Measurements from ENCODE around the gene RBX1.

Gene RBX1

GRCh38 chr22:40966726-40967085 lies 15.5 kb downstream of the RBX1 start:
- no peak for DNase-seq (ENCODE audit: low read depth)
- no peak overlapping the region for H3K4me3 ChIP-seq (ENCODE audit: control insufficient read depth, low read depth, low read length)
- no peak for TF ChIP-seq CTCF (conservative IDR thresholded peaks at IDR 0.05; ENCODE audit: control insufficient read depth, insufficient read depth, low read depth, low read length)

- no peak for TF ChIP-seq CTCF (conservative IDR thresholded peaks at IDR 0.05; ENCODE audit: control insufficient read depth, insufficient read depth, low read depth, low read length)
- DNase-seq (ENCODE audit: low read depth): no peak
- no peak overlapping the region for H3K4me3 ChIP-seq (ENCODE audit: control insufficient read depth, low read depth, low read length)
These were observed 16.1 kb downstream of the RBX1 start for GRCh38 chr22:40967111-40967760.

- H3K4me3 ChIP-seq (ENCODE audit: control insufficient read depth, low read depth, low read length): no peak overlapping the region
- no peak for DNase-seq (ENCODE audit: low read depth)
- TF ChIP-seq CTCF (conservative IDR thresholded peaks at IDR 0.05; ENCODE audit: control insufficient read depth, insufficient read depth, low read depth, low read length): no peak
These were observed 21.4 kb downstream of the RBX1 start for GRCh38 chr22:40972587-40972986.

- H3K4me3 ChIP-seq (ENCODE audit: control insufficient read depth, low read depth, low read length): no peak overlapping the region
- no peak for TF ChIP-seq CTCF (conservative IDR thresholded peaks at IDR 0.05; ENCODE audit: control insufficient read depth, insufficient read depth, low read depth, low read length)
- DNase-seq (ENCODE audit: low read depth): no peak
These were observed 22.0 kb downstream of the RBX1 start for GRCh38 chr22:40973144-40973543.

- H3K4me3 ChIP-seq (ENCODE audit: control insufficient read depth, low read depth, low read length): no peak overlapping the region
- peak; percentile 28 for DNase-seq (ENCODE audit: low read depth)
- TF ChIP-seq CTCF (conservative IDR thresholded peaks at IDR 0.05; ENCODE audit: control insufficient read depth, insufficient read depth, low read depth, low read length): no peak
These were observed 24.2 kb downstream of the RBX1 start for GRCh38 chr22:40975366-40975765.

- DNase-seq (ENCODE audit: low read depth): no peak
- no peak for TF ChIP-seq CTCF (conservative IDR thresholded peaks at IDR 0.05; ENCODE audit: control insufficient read depth, insufficient read depth, low read depth, low read length)
- H3K4me3 ChIP-seq (ENCODE audit: control insufficient read depth, low read depth, low read length): no peak overlapping the region
These were observed 25.9 kb downstream of the RBX1 start for GRCh38 chr22:40976866-40977700.

Data from fibroblast of mammary gland (primary cell).